HG02759 (cell line): Measurements from ENCODE around the gene LPO.

Experiments used
- ATAC-seq: cut with Tn5 transposase; IDR thresholded peaks from one replicate; pipeline ENCODE4 v1.9.1; 2021; ENCODE audit warnings: mild to moderate bottlenecking, moderate library complexity; ENCODE audit not compliant: unreplicated experiment

The LPO gene

DNA sequence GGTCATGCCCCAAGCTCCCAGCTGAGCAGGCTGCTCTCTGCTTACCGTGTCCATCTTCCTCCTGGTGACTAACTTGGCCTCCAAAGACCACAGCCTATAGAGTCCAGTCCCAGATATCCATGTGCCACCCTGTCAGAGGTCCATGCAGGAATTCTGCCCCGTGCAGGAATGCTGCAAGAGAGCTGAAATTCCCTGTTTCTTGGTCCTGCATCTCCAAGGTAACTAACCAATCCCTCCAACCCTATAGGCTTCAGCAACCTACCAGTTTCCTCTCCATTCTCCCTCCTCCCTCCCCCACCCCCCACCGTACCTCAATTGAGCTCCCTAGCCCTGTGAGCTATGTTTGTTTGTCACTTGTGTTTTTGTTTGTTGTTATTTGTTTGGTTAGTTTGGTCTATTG lies 9.7 kb upstream of the LPO start:
- ATAC-seq: no peak

- ATAC-seq: no peak
These were observed 9.0 kb upstream of the LPO start for GRCh38 chr17:58229384-58229783.

DNA sequence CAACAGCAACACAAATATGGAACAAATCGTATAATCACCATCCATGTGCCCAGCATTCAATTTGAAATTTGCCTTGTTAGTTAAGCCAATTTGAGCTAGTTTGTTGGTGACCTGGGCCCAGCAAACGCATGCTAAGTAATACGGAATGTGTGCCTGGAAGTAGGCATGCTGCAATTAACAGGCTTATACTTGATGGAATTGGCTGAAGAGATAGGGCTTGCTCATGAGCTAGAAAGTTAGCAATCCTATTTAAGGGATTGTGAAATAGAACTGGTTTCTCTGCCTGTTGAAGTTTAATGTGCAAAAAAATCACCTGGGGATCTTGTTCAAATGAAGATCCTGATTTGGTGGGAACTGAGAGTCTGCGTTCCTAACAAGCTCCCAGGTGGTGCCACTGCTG lies 8.5 kb upstream of the LPO start:
- ATAC-seq: no peak

- no peak for ATAC-seq
These were observed 6.7 kb upstream of the LPO start for GRCh38 chr17:58231641-58232040.

DNA sequence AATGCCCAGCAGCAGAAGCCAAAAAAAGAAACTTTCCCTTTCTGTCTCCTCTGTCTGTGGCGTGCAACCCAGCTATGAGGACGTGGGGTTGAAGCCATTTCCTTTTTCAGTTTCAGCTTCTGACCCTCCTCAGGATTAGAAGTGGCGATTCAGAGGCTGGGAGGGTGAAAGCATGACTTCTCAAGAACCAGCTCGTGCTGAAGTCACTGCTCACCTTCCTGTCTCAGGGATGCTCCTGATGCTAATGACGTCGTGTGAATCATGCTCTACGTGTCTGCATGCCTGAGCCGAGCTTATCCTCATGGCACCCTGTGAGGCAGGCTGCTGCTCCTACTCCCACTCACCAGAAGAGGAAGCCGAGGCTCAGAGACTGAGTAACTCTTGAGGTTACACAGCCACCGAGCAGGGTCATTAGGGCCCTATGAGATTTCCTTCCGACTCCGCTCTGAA lies 5.7 kb upstream of the LPO start:
- ATAC-seq: peak; percentile 85

DNA sequence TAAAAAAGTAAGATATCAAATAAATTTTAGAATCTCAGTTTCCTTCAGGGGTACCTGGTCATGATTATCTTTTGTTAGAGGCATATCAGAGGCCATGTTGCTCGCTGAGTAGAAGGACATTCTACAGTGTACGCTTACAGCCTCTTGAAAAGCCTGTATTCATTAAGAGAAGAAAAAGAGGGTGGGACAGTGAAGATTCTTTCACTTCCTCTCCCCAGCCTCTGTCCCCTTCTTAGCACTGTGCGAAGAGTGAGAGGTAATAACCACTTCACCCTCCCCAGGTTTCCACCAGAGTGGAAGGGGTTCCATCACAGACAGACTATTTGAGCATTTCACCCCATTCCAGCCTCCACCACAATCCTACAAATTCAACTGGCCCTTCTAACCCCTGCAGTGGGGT lies 4.8 kb upstream of the LPO start:
- ATAC-seq: peak; percentile 65

GRCh38 chr17:58234512-58234911 lies 3.9 kb upstream of the LPO start:
- no peak for ATAC-seq

GRCh38 chr17:58235821-58236220 lies 2.6 kb upstream of the LPO start:
- ATAC-seq: no peak

DNA sequence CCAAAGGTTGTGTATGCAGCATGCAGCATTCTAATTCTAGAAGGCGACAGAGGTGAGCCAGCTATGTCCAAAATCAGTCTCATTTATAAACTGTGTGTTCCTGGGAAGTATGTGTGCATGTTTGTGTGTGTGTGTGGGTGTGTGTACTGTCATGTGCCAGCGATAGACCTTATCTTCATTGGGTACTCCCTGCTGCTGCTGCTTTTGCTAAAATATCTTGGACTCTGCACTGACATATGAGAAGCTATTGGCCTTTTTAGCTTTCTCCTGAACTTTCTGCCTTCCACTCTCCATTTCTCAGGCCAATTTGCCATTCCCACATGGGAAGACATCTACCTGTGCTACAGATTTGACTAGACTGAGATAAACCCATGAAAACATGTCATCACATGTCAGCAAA lies 2.0 kb upstream of the LPO start:
- no peak for ATAC-seq

DNA sequence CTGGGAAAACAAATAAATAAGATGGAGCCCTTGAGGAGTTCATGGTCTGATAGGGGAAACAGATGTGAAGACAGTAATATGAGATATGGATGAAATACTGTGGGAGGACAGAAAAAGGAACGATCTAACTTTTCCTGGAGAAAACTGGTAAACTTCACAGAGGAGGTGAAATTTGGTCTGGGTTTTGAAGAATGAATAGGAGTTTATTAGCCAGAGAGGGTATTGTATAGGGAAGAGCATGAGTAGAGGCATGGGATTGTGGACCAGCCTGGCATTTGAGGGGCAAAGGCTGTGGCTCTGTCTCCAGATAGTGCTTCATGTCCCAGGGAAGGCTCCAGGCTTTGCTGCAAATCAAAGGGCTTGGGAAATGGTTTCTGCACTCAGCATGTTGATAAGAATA lies 1.6 kb downstream of the LPO start:
- ATAC-seq: no peak

DNA sequence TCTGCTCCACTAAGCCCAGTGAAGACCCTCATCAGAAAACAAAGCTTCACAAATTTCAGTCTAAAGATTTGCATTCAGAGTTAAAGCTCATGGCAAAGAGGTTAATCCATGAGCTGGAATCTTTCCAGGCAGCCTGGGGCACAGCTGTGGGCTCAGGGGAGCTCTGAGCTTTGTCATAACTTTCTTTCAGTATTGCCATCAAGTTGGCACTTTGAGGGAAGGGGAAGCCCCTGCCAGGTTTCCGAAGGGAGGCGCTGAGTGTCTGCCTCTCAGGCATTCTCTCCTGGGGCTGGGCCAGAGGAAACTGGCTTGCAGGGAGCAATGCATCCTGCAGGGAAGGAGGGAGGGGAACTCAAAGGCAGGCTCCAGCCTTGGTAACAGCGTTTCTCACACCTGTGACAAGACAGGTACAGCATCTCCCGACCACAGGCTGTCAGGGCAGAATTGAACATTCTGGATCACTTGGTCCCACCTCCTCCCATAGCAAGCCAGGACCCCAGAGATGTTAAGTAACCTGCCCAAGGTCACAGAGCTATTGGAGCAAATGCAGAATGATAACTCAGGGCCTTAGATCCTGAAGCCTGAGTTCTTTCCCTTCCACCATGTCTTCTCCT lies 3.9 kb downstream of the LPO start:
- no peak for ATAC-seq

DNA sequence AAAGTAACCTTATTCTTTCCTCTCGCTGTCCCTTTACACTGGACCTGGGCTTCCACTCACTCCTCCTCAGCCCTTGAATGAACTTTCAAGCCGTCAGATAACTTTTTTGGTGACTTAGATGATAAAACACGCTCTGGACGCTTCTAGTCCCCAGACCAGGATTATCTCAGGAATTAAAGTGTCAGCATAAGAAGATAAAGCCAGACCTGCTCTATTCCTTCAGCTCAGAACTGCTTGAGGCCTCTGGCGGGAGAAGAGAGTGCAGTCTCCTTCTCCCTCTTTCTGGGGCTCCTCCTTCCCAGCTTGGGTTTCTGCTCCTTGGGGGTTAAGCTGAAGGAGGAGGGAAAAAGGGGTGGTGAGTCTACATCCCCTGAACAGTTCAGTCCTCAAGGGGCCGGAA lies 6.6 kb downstream of the LPO start:
- ATAC-seq: no peak

DNA sequence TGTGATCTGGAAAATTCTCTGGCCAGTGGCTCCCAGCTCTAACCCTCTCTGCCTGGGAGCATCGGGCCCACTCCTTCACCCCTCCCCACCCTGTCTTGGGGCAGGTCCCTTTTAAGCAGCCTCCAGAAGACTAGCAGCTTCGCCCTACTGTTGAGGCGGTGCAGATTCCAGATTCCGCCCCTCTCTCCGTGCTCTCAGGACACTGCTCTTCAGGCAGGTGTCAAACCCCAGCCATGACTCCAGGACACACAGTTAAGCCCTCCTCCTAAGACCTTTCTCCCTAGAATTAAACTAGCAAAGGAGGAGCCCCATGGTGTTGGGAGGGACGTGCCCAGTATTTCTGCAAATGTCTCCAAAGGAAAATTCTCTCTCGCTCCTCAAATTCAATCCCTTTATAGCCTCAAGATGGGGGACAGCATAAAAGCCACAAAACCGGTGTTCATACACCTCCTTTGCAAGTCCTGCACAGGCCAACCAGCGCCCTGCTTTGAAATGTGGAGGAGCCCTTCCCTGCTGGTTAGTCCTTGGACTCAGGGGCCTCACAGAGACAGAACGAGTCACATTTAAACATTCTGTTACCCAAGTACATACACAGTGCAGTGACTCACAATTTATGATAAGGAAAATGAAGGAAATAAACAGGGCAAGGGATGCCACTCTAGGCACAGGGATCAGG lies 7.2 kb downstream of the LPO start:
- ATAC-seq: no peak

- no peak for ATAC-seq
These were observed 7.8 kb downstream of the LPO start for GRCh38 chr17:58246104-58246740.

- no peak for ATAC-seq
These were observed 8.4 kb downstream of the LPO start for GRCh38 chr17:58246781-58247180.

GRCh38 chr17:58247511-58248363 lies 9.4 kb downstream of the LPO start:
- ATAC-seq: no peak

DNA sequence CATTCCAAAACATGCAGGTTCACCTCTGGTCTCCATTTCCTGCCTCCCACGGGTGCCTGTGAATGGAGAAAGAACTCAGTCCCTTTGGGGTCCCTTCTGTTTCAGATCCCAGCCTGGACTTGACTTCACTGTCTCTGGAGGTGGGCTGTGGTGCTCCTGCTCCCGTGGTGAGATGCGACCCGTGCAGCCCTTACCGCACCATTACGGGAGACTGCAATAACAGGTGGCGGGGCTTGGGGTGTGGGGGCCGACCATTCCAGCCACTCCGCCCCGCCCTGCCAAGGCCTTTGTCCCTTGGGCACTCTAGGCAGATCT lies 10.5 kb downstream of the LPO start:
- ATAC-seq: no peak

DNA sequence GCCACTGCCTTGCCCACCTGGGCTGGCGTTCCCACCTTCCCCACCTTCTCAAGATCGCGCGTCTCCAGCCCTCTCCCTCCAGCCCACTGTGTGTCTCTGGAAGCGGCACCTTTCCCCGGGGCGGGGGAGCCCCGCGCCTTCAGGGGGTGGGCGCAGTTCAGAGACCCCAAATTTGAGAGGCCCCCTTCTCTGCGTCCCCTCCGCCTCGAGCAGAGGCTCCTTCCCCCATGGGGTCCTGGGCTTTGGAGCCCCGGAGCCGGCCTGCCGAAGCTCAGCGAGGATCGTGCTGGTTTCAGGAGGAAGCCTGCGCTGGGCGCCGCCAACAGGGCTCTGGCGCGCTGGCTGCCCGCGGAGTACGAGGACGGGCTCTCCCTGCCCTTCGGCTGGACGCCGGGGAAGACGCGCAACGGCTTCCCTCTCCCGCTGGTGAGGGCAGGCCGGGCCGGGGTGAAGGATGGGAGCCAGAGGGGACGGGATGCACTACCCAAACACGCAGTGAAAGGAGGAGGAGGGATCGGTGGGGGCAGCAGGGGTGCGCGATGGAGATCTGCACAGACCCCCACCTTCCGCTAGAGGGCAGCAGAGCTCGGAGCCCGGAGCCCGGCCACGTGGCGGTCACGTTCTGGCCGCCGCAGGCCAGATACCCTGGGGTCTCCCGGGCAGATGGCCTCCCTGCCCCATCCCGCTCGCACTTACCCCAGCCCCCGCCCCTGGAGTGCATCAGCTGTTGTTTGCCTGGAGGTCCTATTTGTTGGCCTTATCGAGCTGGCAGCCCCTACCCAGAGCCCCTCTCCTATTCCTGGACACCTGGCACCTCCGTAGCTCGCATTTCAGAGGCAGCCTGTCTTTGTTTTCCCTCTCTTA lies 11.1 kb downstream of the LPO start:
- ATAC-seq: no peak

DNA sequence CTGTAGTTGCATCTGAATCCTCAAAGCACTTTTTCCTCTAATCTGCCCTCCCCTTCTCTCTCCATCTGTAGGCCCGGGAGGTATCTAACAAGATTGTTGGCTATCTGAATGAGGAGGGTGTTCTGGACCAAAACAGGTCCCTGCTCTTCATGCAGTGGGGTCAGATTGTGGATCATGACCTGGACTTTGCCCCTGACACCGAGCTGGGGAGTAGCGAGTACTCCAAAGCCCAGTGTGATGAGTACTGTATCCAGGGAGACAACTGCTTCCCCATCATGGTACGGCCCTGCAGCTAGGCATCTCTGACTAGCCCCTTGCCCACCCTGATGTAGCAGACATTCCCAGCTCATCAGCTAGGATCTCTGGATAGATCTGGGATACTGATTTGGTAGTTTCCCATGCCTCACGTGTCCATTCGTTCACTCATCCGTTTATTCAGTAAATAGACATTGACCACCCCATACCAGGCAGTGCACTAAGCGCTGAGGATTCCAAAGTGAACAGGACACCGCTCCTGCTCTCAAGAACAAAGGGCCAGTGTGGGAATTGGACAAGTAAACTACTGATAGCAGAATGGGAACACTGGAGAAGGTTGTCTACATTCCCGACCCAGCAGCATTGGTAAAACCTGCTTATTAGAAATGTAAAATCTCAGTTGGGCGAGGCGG lies 12.1 kb downstream of the LPO start:
- no peak for ATAC-seq

DNA sequence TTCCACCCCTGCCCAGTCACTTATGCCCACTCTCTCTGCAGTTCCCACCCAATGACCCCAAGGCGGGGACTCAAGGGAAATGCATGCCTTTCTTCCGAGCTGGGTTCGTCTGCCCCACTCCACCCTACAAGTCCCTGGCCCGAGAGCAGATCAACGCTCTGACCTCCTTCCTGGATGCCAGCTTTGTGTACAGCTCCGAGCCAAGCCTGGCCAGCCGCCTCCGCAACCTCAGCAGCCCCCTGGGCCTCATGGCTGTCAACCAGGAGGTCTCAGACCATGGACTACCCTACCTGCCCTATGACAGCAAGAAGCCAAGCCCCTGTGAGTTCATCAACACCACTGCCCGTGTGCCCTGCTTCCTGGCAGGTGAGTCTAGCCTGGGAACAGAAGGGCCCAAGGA lies 13.8 kb downstream of the LPO start:
- no peak for ATAC-seq
